Liver (tissue), 3 donors: Measurements from ENCODE around the gene NCR1.
"Not testable (repeated sequence)": the region's sequence is repeated elsewhere in the genome, so short reads cannot be mapped to it uniquely, and the experiment has no call there.

Source experiments
- EGR1 ChIP-seq, 2 donors: IDR thresholded peaks; 2 replicates each; pipeline ENCODE4 v1.6.1; 2016 to 2018; ENCODE audit warnings: antibody characterized with exemption in 2 of 2, low read depth in 2 of 2
- HNF4A ChIP-seq, 2 donors: conservative IDR thresholded peaks; 2 replicates each; pipeline ENCODE4 v1.6.1; 2016; ENCODE audit warnings: antibody characterized with exemption in 2 of 2, mild to moderate bottlenecking in 2 of 2
- HNF4G ChIP-seq: IDR thresholded peaks from 2 replicates; pipeline ENCODE4 v1.6.1; 2016; ENCODE audit warnings: antibody characterized with exemption
- JUND ChIP-seq, 2 donors: IDR thresholded peaks; 2 replicates each; pipeline ENCODE4 v1.6.1; 2016; ENCODE audit warnings: antibody characterized with exemption in 2 of 2
- RAD21 ChIP-seq, 2 donors: IDR thresholded peaks; 2 replicates each; pipeline ENCODE4 v1.6.1; 2016; ENCODE audit warnings: antibody characterized with exemption in 2 of 2, mild to moderate bottlenecking in 2 of 2
- RXRA ChIP-seq, 2 donors: IDR thresholded peaks; 2 replicates each; pipeline ENCODE4 v1.6.1; 2017 to 2018; ENCODE audit warnings: antibody characterized with exemption in 2 of 2, mild to moderate bottlenecking in 1 of 2
- YY1 ChIP-seq: IDR thresholded peaks from 2 replicates; pipeline ENCODE4 v1.6.1; 2016; ENCODE audit warnings: antibody characterized with exemption, mild to moderate bottlenecking
- TF ChIP-seq, protein P1 (sequence below): fragments of 150-350 bp; IDR thresholded peaks from 2 replicates; pipeline ENCODE4 v1.5.1; 2017; ENCODE audit warnings: improper control_type of control experiment, low read depth, low read length; ENCODE audit not compliant: missing input control
- TF ChIP-seq, protein P2 (sequence below): IDR thresholded peaks from 2 replicates; pipeline ENCODE4 v1.6.1; 2016; ENCODE audit warnings: antibody characterized with exemption
- TF ChIP-seq, protein P3 (sequence below): IDR thresholded peaks from 2 replicates; pipeline ENCODE4 v1.6.1; 2016; ENCODE audit warnings: antibody characterized with exemption, mild to moderate bottlenecking
- donor health status: healthy.
- donor health status: healthy.

DNA sequence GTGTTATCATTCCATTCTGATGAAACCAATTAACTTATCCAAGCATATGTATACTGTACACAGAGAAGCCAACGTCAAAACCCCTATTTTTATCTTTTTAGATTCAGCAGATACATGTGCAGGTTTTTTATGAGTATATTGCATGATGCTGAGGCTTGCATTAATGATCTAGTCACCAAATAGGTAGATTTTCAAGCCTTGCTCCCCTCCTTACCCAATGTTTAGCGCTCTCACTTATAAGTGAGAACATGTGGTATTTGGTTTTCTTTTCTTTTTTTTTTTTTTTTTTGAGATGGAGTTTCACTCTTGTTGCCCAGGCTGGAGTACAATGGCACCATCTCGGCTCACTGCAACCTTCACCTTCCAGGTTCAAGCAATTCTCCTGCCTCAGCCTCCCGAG is 1.7 kb upstream of the NCR1 start:
- TF ChIP-seq EGR1 (IDR thresholded peaks at IDR 0.05; ENCODE audit: low read depth in 2 of 2); JUND (IDR thresholded peaks at IDR 0.05); RAD21 (IDR thresholded peaks at IDR 0.05); YY1; HNF4G; HNF4A (conservative IDR thresholded peaks at IDR 0.05); RXRA (IDR thresholded peaks at IDR 0.05): not testable (repeated sequence)
- TF ChIP-seq, protein P1, sequence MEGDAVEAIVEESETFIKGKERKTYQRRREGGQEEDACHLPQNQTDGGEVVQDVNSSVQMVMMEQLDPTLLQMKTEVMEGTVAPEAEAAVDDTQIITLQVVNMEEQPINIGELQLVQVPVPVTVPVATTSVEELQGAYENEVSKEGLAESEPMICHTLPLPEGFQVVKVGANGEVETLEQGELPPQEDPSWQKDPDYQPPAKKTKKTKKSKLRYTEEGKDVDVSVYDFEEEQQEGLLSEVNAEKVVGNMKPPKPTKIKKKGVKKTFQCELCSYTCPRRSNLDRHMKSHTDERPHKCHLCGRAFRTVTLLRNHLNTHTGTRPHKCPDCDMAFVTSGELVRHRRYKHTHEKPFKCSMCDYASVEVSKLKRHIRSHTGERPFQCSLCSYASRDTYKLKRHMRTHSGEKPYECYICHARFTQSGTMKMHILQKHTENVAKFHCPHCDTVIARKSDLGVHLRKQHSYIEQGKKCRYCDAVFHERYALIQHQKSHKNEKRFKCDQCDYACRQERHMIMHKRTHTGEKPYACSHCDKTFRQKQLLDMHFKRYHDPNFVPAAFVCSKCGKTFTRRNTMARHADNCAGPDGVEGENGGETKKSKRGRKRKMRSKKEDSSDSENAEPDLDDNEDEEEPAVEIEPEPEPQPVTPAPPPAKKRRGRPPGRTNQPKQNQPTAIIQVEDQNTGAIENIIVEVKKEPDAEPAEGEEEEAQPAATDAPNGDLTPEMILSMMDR: not testable (repeated sequence)
- TF ChIP-seq, protein P2, sequence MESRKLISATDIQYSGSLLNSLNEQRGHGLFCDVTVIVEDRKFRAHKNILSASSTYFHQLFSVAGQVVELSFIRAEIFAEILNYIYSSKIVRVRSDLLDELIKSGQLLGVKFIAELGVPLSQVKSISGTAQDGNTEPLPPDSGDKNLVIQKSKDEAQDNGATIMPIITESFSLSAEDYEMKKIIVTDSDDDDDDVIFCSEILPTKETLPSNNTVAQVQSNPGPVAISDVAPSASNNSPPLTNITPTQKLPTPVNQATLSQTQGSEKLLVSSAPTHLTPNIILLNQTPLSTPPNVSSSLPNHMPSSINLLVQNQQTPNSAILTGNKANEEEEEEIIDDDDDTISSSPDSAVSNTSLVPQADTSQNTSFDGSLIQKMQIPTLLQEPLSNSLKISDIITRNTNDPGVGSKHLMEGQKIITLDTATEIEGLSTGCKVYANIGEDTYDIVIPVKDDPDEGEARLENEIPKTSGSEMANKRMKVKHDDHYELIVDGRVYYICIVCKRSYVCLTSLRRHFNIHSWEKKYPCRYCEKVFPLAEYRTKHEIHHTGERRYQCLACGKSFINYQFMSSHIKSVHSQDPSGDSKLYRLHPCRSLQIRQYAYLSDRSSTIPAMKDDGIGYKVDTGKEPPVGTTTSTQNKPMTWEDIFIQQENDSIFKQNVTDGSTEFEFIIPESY: not testable (repeated sequence)
- TF ChIP-seq, protein P3, sequence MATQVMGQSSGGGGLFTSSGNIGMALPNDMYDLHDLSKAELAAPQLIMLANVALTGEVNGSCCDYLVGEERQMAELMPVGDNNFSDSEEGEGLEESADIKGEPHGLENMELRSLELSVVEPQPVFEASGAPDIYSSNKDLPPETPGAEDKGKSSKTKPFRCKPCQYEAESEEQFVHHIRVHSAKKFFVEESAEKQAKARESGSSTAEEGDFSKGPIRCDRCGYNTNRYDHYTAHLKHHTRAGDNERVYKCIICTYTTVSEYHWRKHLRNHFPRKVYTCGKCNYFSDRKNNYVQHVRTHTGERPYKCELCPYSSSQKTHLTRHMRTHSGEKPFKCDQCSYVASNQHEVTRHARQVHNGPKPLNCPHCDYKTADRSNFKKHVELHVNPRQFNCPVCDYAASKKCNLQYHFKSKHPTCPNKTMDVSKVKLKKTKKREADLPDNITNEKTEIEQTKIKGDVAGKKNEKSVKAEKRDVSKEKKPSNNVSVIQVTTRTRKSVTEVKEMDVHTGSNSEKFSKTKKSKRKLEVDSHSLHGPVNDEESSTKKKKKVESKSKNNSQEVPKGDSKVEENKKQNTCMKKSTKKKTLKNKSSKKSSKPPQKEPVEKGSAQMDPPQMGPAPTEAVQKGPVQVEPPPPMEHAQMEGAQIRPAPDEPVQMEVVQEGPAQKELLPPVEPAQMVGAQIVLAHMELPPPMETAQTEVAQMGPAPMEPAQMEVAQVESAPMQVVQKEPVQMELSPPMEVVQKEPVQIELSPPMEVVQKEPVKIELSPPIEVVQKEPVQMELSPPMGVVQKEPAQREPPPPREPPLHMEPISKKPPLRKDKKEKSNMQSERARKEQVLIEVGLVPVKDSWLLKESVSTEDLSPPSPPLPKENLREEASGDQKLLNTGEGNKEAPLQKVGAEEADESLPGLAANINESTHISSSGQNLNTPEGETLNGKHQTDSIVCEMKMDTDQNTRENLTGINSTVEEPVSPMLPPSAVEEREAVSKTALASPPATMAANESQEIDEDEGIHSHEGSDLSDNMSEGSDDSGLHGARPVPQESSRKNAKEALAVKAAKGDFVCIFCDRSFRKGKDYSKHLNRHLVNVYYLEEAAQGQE: not testable (repeated sequence)
